Measurements from ENCODE around the gene WNT3A.

WNT3A gene

DNA sequence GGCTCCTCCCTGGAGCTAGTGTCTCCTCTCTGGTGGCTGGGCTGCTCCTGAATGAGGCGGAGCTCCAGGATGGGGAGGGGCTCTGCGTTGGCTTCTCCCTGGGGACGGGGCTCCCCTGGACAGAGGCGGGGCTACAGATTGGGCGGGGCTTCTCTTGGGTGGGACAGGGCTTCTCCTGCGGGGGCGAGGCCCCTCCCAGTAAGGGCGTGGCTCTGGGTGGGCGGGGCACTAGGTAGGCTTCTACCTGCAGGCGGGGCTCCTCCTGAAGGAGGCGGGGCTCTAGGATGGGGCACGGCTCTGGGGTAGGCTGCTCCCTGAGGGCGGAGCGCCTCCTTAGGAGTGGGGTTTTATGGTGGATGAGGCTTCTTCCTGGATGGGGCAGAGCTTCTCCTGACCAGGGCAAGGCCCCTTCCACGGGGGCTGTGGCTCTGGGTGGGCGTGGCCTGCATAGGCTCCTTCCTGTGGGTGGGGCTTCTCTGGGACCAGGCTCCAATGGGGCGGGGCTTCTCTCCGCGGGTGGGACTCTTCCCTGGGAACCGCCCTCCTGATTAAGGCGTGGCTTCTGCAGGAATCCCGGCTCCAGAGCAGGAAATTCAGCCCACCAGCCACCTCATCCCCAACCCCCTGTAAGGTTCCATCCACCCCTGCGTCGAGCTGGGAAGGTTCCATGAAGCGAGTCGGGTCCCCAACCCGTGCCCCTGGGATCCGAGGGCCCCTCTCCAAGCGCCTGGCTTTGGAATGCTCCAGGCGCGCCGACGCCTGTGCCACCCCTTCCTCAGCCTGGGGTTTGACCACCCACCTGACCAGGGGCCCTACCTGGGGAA is 53.0 kb downstream of the WNT3A start (continued):
- TF ChIP-seq, protein P1, sequence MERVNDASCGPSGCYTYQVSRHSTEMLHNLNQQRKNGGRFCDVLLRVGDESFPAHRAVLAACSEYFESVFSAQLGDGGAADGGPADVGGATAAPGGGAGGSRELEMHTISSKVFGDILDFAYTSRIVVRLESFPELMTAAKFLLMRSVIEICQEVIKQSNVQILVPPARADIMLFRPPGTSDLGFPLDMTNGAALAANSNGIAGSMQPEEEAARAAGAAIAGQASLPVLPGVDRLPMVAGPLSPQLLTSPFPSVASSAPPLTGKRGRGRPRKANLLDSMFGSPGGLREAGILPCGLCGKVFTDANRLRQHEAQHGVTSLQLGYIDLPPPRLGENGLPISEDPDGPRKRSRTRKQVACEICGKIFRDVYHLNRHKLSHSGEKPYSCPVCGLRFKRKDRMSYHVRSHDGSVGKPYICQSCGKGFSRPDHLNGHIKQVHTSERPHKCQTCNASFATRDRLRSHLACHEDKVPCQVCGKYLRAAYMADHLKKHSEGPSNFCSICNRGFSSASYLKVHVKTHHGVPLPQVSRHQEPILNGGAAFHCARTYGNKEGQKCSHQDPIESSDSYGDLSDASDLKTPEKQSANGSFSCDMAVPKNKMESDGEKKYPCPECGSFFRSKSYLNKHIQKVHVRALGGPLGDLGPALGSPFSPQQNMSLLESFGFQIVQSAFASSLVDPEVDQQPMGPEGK (tag by site-specific recombination; IDR thresholded peaks at IDR 0.05) = peak; percentile 73
- TF ChIP-seq ZBTB21 (tag by site-specific recombination; IDR thresholded peaks at IDR 0.05) (no peak), SP2 (tag by site-specific recombination; IDR thresholded peaks at IDR 0.05) (peak; percentile 74), KLF10 (tag by site-specific recombination; IDR thresholded peaks at IDR 0.05) (peak; percentile 8; the same call in 1 of the 2 replicates), ZNF341 (tag by site-specific recombination; IDR thresholded peaks at IDR 0.05; ENCODE audit: low read depth) (peak; percentile 39), HOXA7 (CRISPR knock-in tag; IDR thresholded peaks at IDR 0.05; ENCODE audit: borderline replicate concordance) (no peak), ZNF785 (tag by site-specific recombination; IDR thresholded peaks at IDR 0.05) (no peak), ZBTB7A (tag by site-specific recombination; IDR thresholded peaks at IDR 0.05; ENCODE audit: low read depth) (no peak)
- TF ChIP-seq, protein P2, sequence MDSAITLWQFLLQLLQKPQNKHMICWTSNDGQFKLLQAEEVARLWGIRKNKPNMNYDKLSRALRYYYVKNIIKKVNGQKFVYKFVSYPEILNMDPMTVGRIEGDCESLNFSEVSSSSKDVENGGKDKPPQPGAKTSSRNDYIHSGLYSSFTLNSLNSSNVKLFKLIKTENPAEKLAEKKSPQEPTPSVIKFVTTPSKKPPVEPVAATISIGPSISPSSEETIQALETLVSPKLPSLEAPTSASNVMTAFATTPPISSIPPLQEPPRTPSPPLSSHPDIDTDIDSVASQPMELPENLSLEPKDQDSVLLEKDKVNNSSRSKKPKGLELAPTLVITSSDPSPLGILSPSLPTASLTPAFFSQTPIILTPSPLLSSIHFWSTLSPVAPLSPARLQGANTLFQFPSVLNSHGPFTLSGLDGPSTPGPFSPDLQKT (IDR thresholded peaks at IDR 0.05; ENCODE audit: borderline replicate concordance, low read depth, low read length) = no peak
- TF ChIP-seq, protein P3, sequence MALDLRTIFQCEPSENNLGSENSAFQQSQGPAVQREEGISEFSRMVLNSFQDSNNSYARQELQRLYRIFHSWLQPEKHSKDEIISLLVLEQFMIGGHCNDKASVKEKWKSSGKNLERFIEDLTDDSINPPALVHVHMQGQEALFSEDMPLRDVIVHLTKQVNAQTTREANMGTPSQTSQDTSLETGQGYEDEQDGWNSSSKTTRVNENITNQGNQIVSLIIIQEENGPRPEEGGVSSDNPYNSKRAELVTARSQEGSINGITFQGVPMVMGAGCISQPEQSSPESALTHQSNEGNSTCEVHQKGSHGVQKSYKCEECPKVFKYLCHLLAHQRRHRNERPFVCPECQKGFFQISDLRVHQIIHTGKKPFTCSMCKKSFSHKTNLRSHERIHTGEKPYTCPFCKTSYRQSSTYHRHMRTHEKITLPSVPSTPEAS (tag by site-specific recombination; IDR thresholded peaks at IDR 0.05) = no peak

DNA sequence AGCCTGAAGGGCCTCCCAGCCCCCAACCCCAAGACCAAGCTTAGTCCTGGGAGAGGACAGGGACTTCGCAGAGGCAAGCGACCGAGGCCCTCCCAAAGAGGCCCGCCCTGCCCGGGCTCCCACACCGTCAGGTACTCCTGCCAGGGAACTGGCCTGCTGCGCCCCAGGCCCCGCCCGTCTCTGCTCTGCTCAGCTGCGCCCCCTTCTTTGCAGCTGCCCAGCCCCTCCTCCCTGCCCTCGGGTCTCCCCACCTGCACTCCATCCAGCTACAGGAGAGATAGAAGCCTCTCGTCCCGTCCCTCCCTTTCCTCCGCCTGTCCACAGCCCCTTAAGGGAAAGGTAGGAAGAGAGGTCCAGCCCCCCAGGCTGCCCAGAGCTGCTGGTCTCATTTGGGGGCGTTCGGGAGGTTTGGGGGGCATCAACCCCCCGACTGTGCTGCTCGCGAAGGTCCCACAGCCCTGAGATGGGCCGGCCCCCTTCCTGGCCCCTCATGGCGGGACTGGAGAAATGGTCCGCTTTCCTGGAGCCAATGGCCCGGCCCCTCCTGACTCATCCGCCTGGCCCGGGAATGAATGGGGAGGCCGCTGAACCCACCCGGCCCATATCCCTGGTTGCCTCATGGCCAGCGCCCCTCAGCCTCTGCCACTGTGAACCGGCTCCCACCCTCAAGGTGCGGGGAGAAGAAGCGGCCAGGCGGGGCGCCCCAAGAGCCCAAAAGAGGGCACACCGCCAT is 53.8 kb downstream of the WNT3A start:
- ChIA-PET CTCF (interaction anchor here (0.6 to 1.2 kb wide), 3 partner anchors 61 to 298 kb away, joined by 3 to 5 read pairs (median 4); no protein-coding TSS in a partner anchor), POLR2A (interaction anchor here (1.0 to 2.8 kb wide), 4 partner anchors 17 to 106 kb away, joined by 3 to 12 read pairs (median 6); partner anchors contain the start of gene ARF1)
- peak overlapping the region; percentile 13 for H3K4me3 ChIP-seq (ENCODE audit: low read depth, low read length)
- H3K9me3 ChIP-seq (ENCODE audit: control insufficient read depth, insufficient read depth, low read depth, low read length) = no peaks in the 10 kb centered on the region
- H3K4me1 ChIP-seq (ENCODE audit: control insufficient read depth, insufficient read depth, low read length) = peaks cover 4% of the 10 kb centered on the region
- no peaks in the 10 kb centered on the region for H3K36me3 ChIP-seq (ENCODE audit: control insufficient read depth in 2 of 2, insufficient read depth in 1 of 2, low read length in 2 of 2)
- H3K27ac ChIP-seq (ENCODE audit: extremely low read depth, low read depth, low read length) = peak overlapping the region; percentile 26
- TF ChIP-seq ZXDB (tag by site-specific recombination; IDR thresholded peaks at IDR 0.05) (no peak), ZBTB8A (tag by site-specific recombination; IDR thresholded peaks at IDR 0.05) (peak; percentile 48)

DNA sequence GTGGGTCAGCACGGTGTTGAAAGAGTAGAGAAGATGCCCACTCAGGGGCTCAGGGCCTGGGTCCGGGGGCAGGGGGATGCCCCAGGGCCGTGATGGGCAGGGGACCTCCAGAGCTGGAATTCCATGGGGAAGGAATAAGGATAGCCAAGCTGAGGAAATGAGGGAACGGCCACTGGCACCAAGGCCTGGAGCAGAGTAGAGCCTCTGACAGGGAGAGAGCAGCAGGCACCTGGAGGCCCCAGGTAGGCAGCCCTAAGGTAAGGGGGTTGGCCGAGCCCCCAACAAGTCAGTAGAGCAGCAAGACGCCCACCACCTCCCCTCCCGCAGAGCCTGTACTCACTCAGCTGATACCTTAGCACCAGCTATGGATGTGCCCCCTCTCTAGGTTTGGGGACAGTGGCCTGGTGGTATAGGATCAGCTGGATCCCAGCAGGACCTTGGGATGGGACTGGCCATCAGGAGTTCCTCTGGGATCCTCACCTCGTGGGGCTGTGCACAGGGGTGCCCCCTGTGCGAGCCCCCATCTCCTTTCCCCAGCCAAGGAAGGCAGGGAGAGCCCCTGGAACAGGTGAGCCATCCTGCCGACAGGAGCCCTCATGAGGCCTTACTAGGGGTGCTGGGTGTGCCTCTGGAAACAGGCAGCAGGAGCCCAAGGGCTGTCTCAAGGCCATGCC is 54.8 kb downstream of the WNT3A start:
- ChIA-PET CTCF (interaction anchor here (1.1 to 1.5 kb wide), 3 partner anchors 56 to 62 kb away, joined by 3 to 4 read pairs (median 4); no protein-coding TSS in a partner anchor), POLR2A (no interaction called here)
- Histone ChIP-seq H3K27ac (ENCODE audit: extremely low read depth, low read depth, low read length) (no peak overlapping the region), H3K36me3 (ENCODE audit: control insufficient read depth in 2 of 2, insufficient read depth in 1 of 2, low read length in 2 of 2) (no peaks in the 10 kb centered on the region), H3K9me3 (ENCODE audit: control insufficient read depth, insufficient read depth, low read depth, low read length) (no peaks in the 10 kb centered on the region), H3K4me1 (ENCODE audit: control insufficient read depth, insufficient read depth, low read length) (peaks cover 4% of the 10 kb centered on the region), H3K4me3 (ENCODE audit: low read depth, low read length) (no peak overlapping the region)
- TF ChIP-seq ZNF843 (tag by site-specific recombination; IDR thresholded peaks at IDR 0.05) = no peak
- TF ChIP-seq ZNF132 (tag by site-specific recombination; IDR thresholded peaks at IDR 0.05; ENCODE audit: borderline replicate concordance) = no peak
- no peak for TF ChIP-seq ZNF548 (tag by site-specific recombination; IDR thresholded peaks at IDR 0.05)
- TF ChIP-seq ZNF274 (IDR thresholded peaks at IDR 0.05; ENCODE audit: low read length) = no peak
- no peak for TF ChIP-seq ZNF274 (tag by site-specific recombination; IDR thresholded peaks at IDR 0.05; ENCODE audit: borderline replicate concordance)
- TF ChIP-seq WT1 (tag by site-specific recombination; IDR thresholded peaks at IDR 0.05) = no peak
- TF ChIP-seq, protein P4, sequence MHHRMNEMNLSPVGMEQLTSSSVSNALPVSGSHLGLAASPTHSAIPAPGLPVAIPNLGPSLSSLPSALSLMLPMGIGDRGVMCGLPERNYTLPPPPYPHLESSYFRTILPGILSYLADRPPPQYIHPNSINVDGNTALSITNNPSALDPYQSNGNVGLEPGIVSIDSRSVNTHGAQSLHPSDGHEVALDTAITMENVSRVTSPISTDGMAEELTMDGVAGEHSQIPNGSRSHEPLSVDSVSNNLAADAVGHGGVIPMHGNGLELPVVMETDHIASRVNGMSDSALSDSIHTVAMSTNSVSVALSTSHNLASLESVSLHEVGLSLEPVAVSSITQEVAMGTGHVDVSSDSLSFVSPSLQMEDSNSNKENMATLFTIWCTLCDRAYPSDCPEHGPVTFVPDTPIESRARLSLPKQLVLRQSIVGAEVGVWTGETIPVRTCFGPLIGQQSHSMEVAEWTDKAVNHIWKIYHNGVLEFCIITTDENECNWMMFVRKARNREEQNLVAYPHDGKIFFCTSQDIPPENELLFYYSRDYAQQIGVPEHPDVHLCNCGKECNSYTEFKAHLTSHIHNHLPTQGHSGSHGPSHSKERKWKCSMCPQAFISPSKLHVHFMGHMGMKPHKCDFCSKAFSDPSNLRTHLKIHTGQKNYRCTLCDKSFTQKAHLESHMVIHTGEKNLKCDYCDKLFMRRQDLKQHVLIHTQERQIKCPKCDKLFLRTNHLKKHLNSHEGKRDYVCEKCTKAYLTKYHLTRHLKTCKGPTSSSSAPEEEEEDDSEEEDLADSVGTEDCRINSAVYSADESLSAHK (tag by site-specific recombination; IDR thresholded peaks at IDR 0.05) = no peak
- no peak for TF ChIP-seq GLIS1 (tag by site-specific recombination; IDR thresholded peaks at IDR 0.05)
- TF ChIP-seq ZNF223 (tag by site-specific recombination; IDR thresholded peaks at IDR 0.05) = no peak
- TF ChIP-seq ZNF664 (tag by site-specific recombination; IDR thresholded peaks at IDR 0.05) = no peak
- TF ChIP-seq, protein P5, sequence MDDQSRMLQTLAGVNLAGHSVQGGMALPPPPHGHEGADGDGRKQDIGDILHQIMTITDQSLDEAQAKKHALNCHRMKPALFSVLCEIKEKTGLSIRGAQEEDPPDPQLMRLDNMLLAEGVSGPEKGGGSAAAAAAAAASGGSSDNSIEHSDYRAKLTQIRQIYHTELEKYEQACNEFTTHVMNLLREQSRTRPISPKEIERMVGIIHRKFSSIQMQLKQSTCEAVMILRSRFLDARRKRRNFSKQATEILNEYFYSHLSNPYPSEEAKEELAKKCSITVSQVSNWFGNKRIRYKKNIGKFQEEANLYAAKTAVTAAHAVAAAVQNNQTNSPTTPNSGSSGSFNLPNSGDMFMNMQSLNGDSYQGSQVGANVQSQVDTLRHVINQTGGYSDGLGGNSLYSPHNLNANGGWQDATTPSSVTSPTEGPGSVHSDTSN (CRISPR knock-in tag; IDR thresholded peaks at IDR 0.05) = no peak
